PC-3 (cell line): ENCODE results near the gene KBTBD12. TPM values are rescaled to one million over a fixed set of nuclear protein-coding genes. Genes with fewer than 3 reads are reported as not detected.

Experiments used
- ATAC-seq: fragments of 200-7000 bp; cut with Tn5 transposase; 2 replicates; pipeline ENCODE4 v1.9.1; 2020; ENCODE audit warnings: mild to moderate bottlenecking, moderate library complexity
- BruUV-seq: library from RNA; stranded (reverse); fragments of 400-500 nt; replicated peaks from 2 replicates; lab custom pipeline; 2021; lab: Mats Ljungman, UMichigan
- CTCF ChIA-PET: fragments of 300-600 bp; sonication (Branson Sonifier 250); formaldehyde crosslinking; loops from one replicate; lab custom pipeline; 2022; ENCODE audit warnings: antibody characterized with exemption; lab: Charles Lee
- POLR2A ChIA-PET: fragments of 300-600 bp; sonication (Branson Sonifier 250); formaldehyde crosslinking; loops from one replicate; lab custom pipeline; 2022; ENCODE audit warnings: antibody characterized with exemption; ENCODE audit not compliant: unreplicated experiment; lab: Charles Lee
- DNase-seq: peaks from one replicate; pipeline ENCODE4 v3.0.0-alpha.2; 2015
- H2AFZ ChIP-seq: fragments of 300-600 bp; sonication (generic); 2 replicates; pipeline ENCODE4 v1.6.0; 2016; ENCODE audit warnings: antibody characterized with exemption, low read length
- H3F3A ChIP-seq: fragments of 300-600 bp; sonication (generic); one replicate; pipeline ENCODE4 v1.6.0; 2017; ENCODE audit warnings: antibody characterized with exemption, low read length, control low read depth, mild to moderate bottlenecking; ENCODE audit not compliant: unreplicated experiment
- H3K27ac ChIP-seq: fragments of 300-600 bp; sonication (generic); 2 replicates; pipeline ENCODE4 v1.5.1; 2016; ENCODE audit warnings: mild to moderate bottlenecking, low read length
- H3K27me3 ChIP-seq: fragments of 300-600 bp; sonication (generic); 2 replicates; pipeline ENCODE4 v1.6.1; 2016; ENCODE audit warnings: low read length, mixed read lengths
- H3K36me3 ChIP-seq: fragments of 300-600 bp; sonication (generic); 2 replicates; pipeline ENCODE4 v1.6.1; 2016; ENCODE audit warnings: low read depth, mixed run types, low read length, mixed read lengths
- H3K4me1 ChIP-seq: fragments of 300-600 bp; sonication (generic); 2 replicates; pipeline ENCODE4 v1.5.1; 2016; ENCODE audit warnings: low read length; ENCODE audit not compliant: insufficient read depth
- H3K4me2 ChIP-seq: fragments of 300-600 bp; sonication (generic); 2 replicates; pipeline ENCODE4 v1.6.0; 2016; ENCODE audit warnings: low read length
- H3K4me3 ChIP-seq: fragments of 300-600 bp; sonication (generic); 2 replicates; pipeline ENCODE4 v1.5.1; 2016; ENCODE audit warnings: mild to moderate bottlenecking, low read length, mixed read lengths
- H3K79me2 ChIP-seq: fragments of 300-600 bp; sonication (generic); 2 replicates; pipeline ENCODE4 v1.6.1; 2017; ENCODE audit warnings: low read length, mixed read lengths
- H3K9ac ChIP-seq: fragments of 300-600 bp; sonication (generic); 2 replicates; pipeline ENCODE4 v1.6.0; 2016; ENCODE audit warnings: mild to moderate bottlenecking, low read length
- H3K9me2 ChIP-seq: fragments of 300-600 bp; sonication (generic); replicated peaks from 2 replicates; pipeline ENCODE4 v1.6.1; 2016; ENCODE audit warnings: mixed run types, low read length, mixed read lengths
- H3K9me3 ChIP-seq: fragments of 300-600 bp; sonication (generic); 2 replicates; pipeline ENCODE4 v1.6.1; 2016; ENCODE audit warnings: low read length, mixed read lengths
- H4K20me1 ChIP-seq: fragments of 300-600 bp; sonication (generic); 2 replicates; pipeline ENCODE4 v1.6.1; 2016; ENCODE audit warnings: low read length, mixed read lengths
- CTCF ChIP-seq: fragments of 300-600 bp; sonication (generic); conservative IDR thresholded peaks from 2 replicates; pipeline ENCODE4 v1.5.1; 2017; ENCODE audit warnings: antibody characterized with exemption, low read depth, mild to moderate bottlenecking, low read length
- EZH2 ChIP-seq: fragments of 300-600 bp; sonication (generic); IDR thresholded peaks from one replicate; pipeline ENCODE4 v1.6.1; 2017; ENCODE audit warnings: antibody characterized with exemption, mild to moderate bottlenecking, low read length; ENCODE audit not compliant: unreplicated experiment
- EZH2phosphoT487 ChIP-seq: fragments of 300-600 bp; sonication (generic); IDR thresholded peaks from 2 replicates; pipeline ENCODE4 v1.6.1; 2018; ENCODE audit warnings: mild to moderate bottlenecking, antibody characterized with exemption, low read length, borderline replicate concordance
- intact Hi-C: fragments of 100-400 bp; cut with micrococcal nuclease; formaldehyde crosslinking; loops from 2 replicates; pipeline ENCODE4 v1.9.0; 2023
- total RNA-seq: library from RNA; depleted of rRNA; stranded (reverse); fragments of >200 nt; gene quantifications from 2 replicates; pipeline ENCODE4 v1.2.3, GENCODE V29; 2014

The KBTBD12 gene
- total RNA-seq, 1 experiment from 2014 or later: not detected

- no peak overlapping the region for H3K4me3 ChIP-seq
- no peaks in the 10 kb centered on the region for H4K20me1 ChIP-seq
- no peaks in the 10 kb centered on the region for H3K79me2 ChIP-seq
- H3K27ac ChIP-seq: no peak overlapping the region
- ATAC-seq: no peak
- H3K27me3 ChIP-seq: no peaks in the 10 kb centered on the region
- no TSS peak for BruUV-seq
- no peaks in the 10 kb centered on the region for H3F3A ChIP-seq
- no peaks in the 10 kb centered on the region for H3K9me3 ChIP-seq
- H3K36me3 ChIP-seq: no peaks in the 10 kb centered on the region
- H3K9ac ChIP-seq: no peak overlapping the region
- ChIA-PET CTCF (interaction anchor here (0.7 kb wide), 1 partner anchor 26 kb away, joined by 4 read pairs; no protein-coding TSS in a partner anchor), POLR2A (no interaction called here)
- H3K4me2 ChIP-seq: no peak overlapping the region
- no peaks in the 10 kb centered on the region for H3K9me2 ChIP-seq
- DNase-seq: peak; percentile 19
- intact Hi-C loops: no loop called here
- TF ChIP-seq EZH2phosphoT487 (no peak), CTCF (no peak), EZH2 (no peak)
- no peak overlapping the region for H2AFZ ChIP-seq
- H3K4me1 ChIP-seq: peaks cover 33% of the 10 kb centered on the region
Observed at GRCh38 chr3:127959041-127959440, 44.0 kb downstream of the KBTBD12 start.

GRCh38 chr3:127959873-127960272, 44.8 kb downstream of the KBTBD12 start:
- CTCF ChIA-PET: interaction anchor here (0.6 to 1.2 kb wide), 2 partner anchors 204 to 266 kb away, joined by 3 read pairs; no protein-coding TSS in a partner anchor
- DNase-seq: peak; percentile 62
- no peaks in the 10 kb centered on the region for H3K27me3 ChIP-seq
- no peak overlapping the region for H3K27ac ChIP-seq
- H3K4me1 ChIP-seq: peaks cover 30% of the 10 kb centered on the region
- H3K9ac ChIP-seq: no peak overlapping the region
- no peaks in the 10 kb centered on the region for H3K79me2 ChIP-seq
- H3K4me2 ChIP-seq: peak overlapping the region; percentile 24; the same call in 1 of the 2 replicates
- POLR2A ChIA-PET: no interaction called here
- no peak overlapping the region for H3K4me3 ChIP-seq
- no peaks in the 10 kb centered on the region for H4K20me1 ChIP-seq
- peak; percentile 32 for ATAC-seq
- BruUV-seq: no TSS peak
- no peak for TF ChIP-seq EZH2
- no peak for TF ChIP-seq EZH2phosphoT487
- TF ChIP-seq CTCF: peak; percentile 59
- intact Hi-C loops: loop anchor here (5.0 kb wide), 4 partner anchors 138 to 263 kb away; partner anchors contain the start of gene MGLL
- H3F3A ChIP-seq: no peaks in the 10 kb centered on the region
- no peaks in the 10 kb centered on the region for H3K9me3 ChIP-seq
- H2AFZ ChIP-seq: no peak overlapping the region
- no peaks in the 10 kb centered on the region for H3K9me2 ChIP-seq
- no peaks in the 10 kb centered on the region for H3K36me3 ChIP-seq

GRCh38 chr3:127960421-127960965, 45.5 kb downstream of the KBTBD12 start:
- intact Hi-C loops: loop anchor here (5.0 kb wide), 4 partner anchors 138 to 263 kb away; partner anchors contain the start of gene MGLL
- Histone ChIP-seq H3K79me2 (no peaks in the 10 kb centered on the region), H3F3A (no peaks in the 10 kb centered on the region), H3K4me3 (no peak overlapping the region), H3K9me2 (no peaks in the 10 kb centered on the region), H2AFZ (no peak overlapping the region), H3K36me3 (no peaks in the 10 kb centered on the region), H3K4me2 (no peak overlapping the region), H3K27ac (no peak overlapping the region), H3K4me1 (peaks cover 30% of the 10 kb centered on the region), H4K20me1 (no peaks in the 10 kb centered on the region), H3K9ac (no peak overlapping the region), H3K9me3 (no peaks in the 10 kb centered on the region), H3K27me3 (no peaks in the 10 kb centered on the region)
- CTCF ChIA-PET: interaction anchor here (1.2 kb wide), 1 partner anchor 266 kb away, joined by 3 read pairs; no protein-coding TSS in a partner anchor
- no TSS peak for BruUV-seq
- POLR2A ChIA-PET: no interaction called here
- ATAC-seq (no peak), DNase-seq (no peak)
- TF ChIP-seq EZH2 (no peak), CTCF (no peak), EZH2phosphoT487 (no peak)
